ENCODE data around the gene MZF1. TPM values are rescaled to one million over a fixed set of nuclear protein-coding genes. Genes with fewer than 3 reads are reported as not detected.

MZF1 gene
- total and polyA plus RNA-seq, 10 of the 15 experiments (the other 5 are each of a cell fraction or from before 2014, with no cell fraction given) = 0.38 to 14.7 (median 7.2) TPM

GRCh38 chr19:58545286-58546018 lies 27.7 kb downstream of the MZF1 start:
- RAD21 ChIA-PET (ENCODE audit: unreplicated experiment) = interaction anchor here (1.0 to 2.6 kb wide), 2 partner anchors 9 to 25 kb away, joined by 3 to 25 read pairs; partner anchors contain the start of genes CHMP2A and ZBTB45
- Histone ChIP-seq H3K4me3 (peak overlapping the region; percentile 92), H3K36me3 (ENCODE audit: control insufficient read depth in 2 of 2, insufficient read depth in 2 of 2, low read length in 1 of 2) (peaks cover 34 to 35% of the 10 kb centered on the region in 2 experiments; a peak in 3 of 4 replicates), H2AFZ (ENCODE audit: control insufficient read depth, low read depth, low read length) (no peak overlapping the region), H4K20me1 (ENCODE audit: control insufficient read depth, insufficient read depth) (peaks cover 19% of the 10 kb centered on the region), H3K9me3 (replicated peaks; ENCODE audit: control insufficient read depth, insufficient read depth, low read length) (no peaks in the 10 kb centered on the region), H3K27ac (ENCODE audit: control insufficient read depth, insufficient read depth) (peak overlapping the region; percentile 78), H3K79me2 (ENCODE audit: control insufficient read depth, insufficient read depth, low read length) (peaks cover 37% of the 10 kb centered on the region), H3K9ac (ENCODE audit: control insufficient read depth, insufficient read depth, low read length) (peak overlapping the region; percentile 92), H3K27me3 (replicated peaks in 1 of 2; ENCODE audit: control insufficient read depth in 2 of 2, insufficient read depth in 2 of 2, low read length in 1 of 2) (no peaks in the 10 kb centered on the region; a peak in 1 of 4 replicates), H3K4me2 (ENCODE audit: control insufficient read depth, insufficient read depth) (peak overlapping the region; percentile 100), H3K4me1 (ENCODE audit: control insufficient read depth, insufficient read depth, low read length) (peaks cover 8% of the 10 kb centered on the region)
- DNase-seq (ENCODE audit: low read depth, low spot score) (no peak), FAIRE-seq (no peak), ATAC-seq (no peak)
- intact Hi-C loops (cut with micrococcal nuclease; ENCODE audit: unreplicated experiment) = loop anchor here (2.0 kb wide), 1 partner anchor 27 kb away; the partner anchor contains the start of gene MZF1
- in situ Hi-C loops (cut with MboI) = no loop called here
- no TSS peak for BruUV-seq (replicated peaks)
- SMC1A ChIA-PET (ENCODE audit: uncharacterized antibody, unreplicated experiment) = interaction anchor here (1.4 to 3.2 kb wide), 3 partner anchors 9 to 35 kb away, joined by 3 to 9 read pairs (median 4); partner anchors contain the start of gene CHMP2A
- TF ChIP-seq BMI1 (IDR thresholded peaks at IDR 0.05; ENCODE audit: borderline replicate concordance) (no peak), POLR2A (IDR thresholded peaks at IDR 0.05; ENCODE audit: low read depth, low read length) (peak; percentile 52), RELB (IDR thresholded peaks at IDR 0.05; ENCODE audit: low read depth) (no peak), POLR2AphosphoS5 (IDR thresholded peaks at IDR 0.05; ENCODE audit: low read length) (0 out of 2 replicates have a peak, but pooled peaks have one; percentile 8), CUX1 (IDR thresholded peaks at IDR 0.05; ENCODE audit: insufficient replicate concordance, low read depth, low read length) (no peak), CHD2 (IDR thresholded peaks at IDR 0.05; ENCODE audit: borderline replicate concordance, low read depth, low read length) (no peak), RAD21 (IDR thresholded peaks at IDR 0.05; ENCODE audit: insufficient read depth, low read depth, low read length) (no peak), RUNX3 (IDR thresholded peaks at IDR 0.05; ENCODE audit: low read length) (0 out of 2 replicates have a peak, but pooled peaks have one; percentile 3)
- POLR2A ChIA-PET = interaction anchor here (0.5 to 3.6 kb wide), 6 partner anchors 9 to 1162 kb away, joined by 3 to 41 read pairs (median 8); partner anchors contain the start of gene CHMP2A
- 4% methylated on average over 21 of the region's 21 CpGs for WGBS (ENCODE audit: insufficient coverage, insufficient replicate concordance, low lambda C conversion rate, missing lambda C conversion rate)
- CTCF ChIA-PET = interaction anchor here (3.0 kb wide), 1 partner anchor 25 kb away, joined by 21 read pairs; the partner anchor contains the start of gene ZBTB45
